Large intestine (tissue), 3 donors: ENCODE measurements around the gene DENND2D. TPM values are rescaled to one million over a fixed set of nuclear protein-coding genes. Genes with fewer than 3 reads are reported as not detected.

Experiments used
- DNase-seq, 2 donors: peaks; one replicate each; pipeline versions ENCODE4 v3.0.0 to v3.0.0-alpha.2; 2013
- H3K27ac ChIP-seq: one replicate; pipeline ENCODE4 v1.5.1; 2013; ENCODE audit warnings: low read length
- H3K27me3 ChIP-seq: 2 replicates; pipeline ENCODE4 v1.6.1; 2013; ENCODE audit warnings: low read length; ENCODE audit not compliant: control insufficient read depth, insufficient read depth
- H3K36me3 ChIP-seq: 2 replicates; pipeline ENCODE4 v1.6.1; 2013; ENCODE audit warnings: low read length; ENCODE audit not compliant: control insufficient read depth, insufficient read depth
- H3K4me1 ChIP-seq: one replicate; pipeline ENCODE4 v1.6.1; 2013; ENCODE audit warnings: low read length; ENCODE audit not compliant: control insufficient read depth, insufficient read depth
- H3K4me3 ChIP-seq: one replicate; pipeline ENCODE4 v1.5.1; 2013; ENCODE audit warnings: low read length
- H3K9me3 ChIP-seq: one replicate; pipeline ENCODE4 v1.6.1; 2013; ENCODE audit warnings: mild to moderate bottlenecking, low read depth, low read length, moderate library complexity; ENCODE audit not compliant: control insufficient read depth
- WGBS: methylation state at CpG from one replicate; pipeline ENCODE4 v1.1.5; 2013; ENCODE audit warnings: low lambda C conversion rate; ENCODE audit not compliant: insufficient coverage; 5-methylcytosine and 5-hydroxymethylcytosine counted together
- polyA plus RNA-seq: library from polyadenylated mRNA; unstranded; fragments of 120-200 nt; gene quantifications from one replicate; pipeline ENCODE4 v1.2.1, GENCODE V29; 2013

Gene DENND2D
- polyA plus RNA-seq, 1 donor: 40.0 TPM

DNA sequence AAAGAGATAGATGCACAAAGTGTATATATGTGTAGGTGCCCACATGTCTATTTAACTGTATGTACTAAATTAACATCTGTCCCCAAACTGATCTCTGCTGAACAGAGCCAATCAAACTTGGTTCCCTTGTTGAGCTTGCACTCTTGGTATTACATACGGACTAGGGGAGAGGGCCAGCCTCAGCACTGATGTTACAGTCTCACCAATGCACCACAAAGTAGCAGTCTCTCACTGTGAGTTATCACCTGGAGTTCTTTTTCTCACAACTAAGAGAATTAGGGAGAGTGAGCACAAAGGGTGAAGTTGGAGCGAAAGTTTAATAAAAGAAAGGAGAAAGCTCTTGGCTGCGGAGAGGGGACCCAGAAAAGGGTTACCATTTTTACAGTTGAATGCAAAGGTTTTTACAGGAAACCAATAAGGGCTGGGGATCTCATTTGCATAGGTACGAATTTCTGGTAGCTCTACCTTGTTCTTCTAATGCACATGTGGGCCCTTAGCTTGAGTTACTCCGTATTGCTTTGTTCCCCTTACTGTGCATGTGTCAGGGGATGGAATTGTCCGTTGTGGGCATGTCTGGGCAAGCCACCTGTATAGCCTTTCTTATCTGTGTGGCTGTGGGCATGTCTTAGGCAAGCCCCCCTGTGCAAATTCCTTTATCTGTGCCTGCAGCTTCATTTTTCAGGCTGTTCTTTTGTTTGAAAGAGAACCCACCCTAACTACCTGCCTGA lies 13.8 kb upstream of the DENND2D start:
- Histone ChIP-seq H3K4me3 (no peak overlapping the region), H3K4me1 (peaks cover 18% of the 10 kb centered on the region), H3K27ac (no peak overlapping the region), H3K9me3 (no peaks in the 10 kb centered on the region), H3K27me3 (no peaks in the 10 kb centered on the region), H3K36me3 (no peaks in the 10 kb centered on the region)
- WGBS: 100% methylated on average over 1 of the region's 6 CpGs
- no peak for DNase-seq

DNA sequence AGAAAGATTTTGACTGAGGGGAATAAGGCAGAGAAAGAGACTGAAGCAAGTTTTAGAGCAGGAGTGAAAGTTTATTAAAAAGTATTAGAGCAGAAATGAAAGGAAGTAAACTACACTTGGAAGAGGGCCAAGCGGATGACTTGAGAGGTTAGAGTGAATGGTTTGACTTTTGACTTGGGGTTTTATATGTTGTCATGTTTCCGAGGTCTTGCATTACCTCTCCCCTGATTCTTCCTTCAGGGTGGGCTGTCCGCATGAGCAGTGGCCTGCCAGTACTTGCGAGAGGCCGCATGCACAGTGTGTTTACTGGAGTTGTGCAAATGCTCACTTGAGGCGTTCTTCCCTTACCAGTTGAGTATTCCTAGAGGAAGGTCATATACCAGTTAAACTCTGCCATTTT lies 13.0 kb upstream of the DENND2D start:
- H3K4me1 ChIP-seq: peaks cover 18% of the 10 kb centered on the region
- WGBS: no CpG with 5 or more reads among the region's 6 CpGs
- H3K36me3 ChIP-seq: no peaks in the 10 kb centered on the region
- H3K4me3 ChIP-seq: no peak overlapping the region
- no peaks in the 10 kb centered on the region for H3K27me3 ChIP-seq
- no peak for DNase-seq
- H3K9me3 ChIP-seq: no peaks in the 10 kb centered on the region
- no peak overlapping the region for H3K27ac ChIP-seq

DNA sequence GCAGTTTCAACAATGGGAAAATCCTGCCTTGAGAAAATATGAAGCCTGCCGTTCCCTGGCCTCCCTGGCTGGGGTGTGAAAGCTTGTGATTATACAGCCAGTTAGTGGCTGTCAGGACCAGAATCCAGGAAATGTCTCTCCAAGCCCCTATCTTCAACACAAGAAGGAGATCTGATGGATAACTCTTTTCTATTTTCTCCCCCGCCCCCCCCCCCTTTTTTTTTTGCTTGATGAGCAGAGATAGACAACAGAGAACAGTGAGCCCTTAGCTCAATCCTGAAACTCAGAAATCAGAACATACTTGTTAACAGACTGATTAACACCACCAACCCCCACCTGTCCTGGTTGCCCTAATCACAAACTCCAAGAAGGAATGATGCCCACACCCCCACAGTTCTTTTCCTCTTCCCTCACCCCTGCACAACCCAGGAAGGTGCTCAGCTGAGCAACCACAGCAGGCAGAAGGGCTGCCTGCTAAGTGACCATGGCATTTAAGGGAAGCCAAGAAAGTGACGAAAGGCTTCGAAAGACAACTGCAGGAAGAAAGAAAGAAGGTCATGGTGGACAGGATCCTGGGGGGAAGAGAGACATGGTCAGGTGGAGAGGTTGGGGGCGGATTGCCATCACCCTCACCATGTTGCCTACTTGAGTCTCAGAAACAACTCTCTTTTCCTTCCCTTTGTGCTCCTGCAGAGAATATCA lies 12.3 kb upstream of the DENND2D start:
- Histone ChIP-seq H3K4me3 (no peak overlapping the region), H3K27me3 (no peaks in the 10 kb centered on the region), H3K27ac (peak overlapping the region; percentile 59), H3K36me3 (no peaks in the 10 kb centered on the region), H3K9me3 (no peaks in the 10 kb centered on the region), H3K4me1 (peaks cover 18% of the 10 kb centered on the region)
- 100% methylated on average over 1 of the region's 5 CpGs for whole genome bisulfite sequencing
- DNase-seq: no peak

DNA sequence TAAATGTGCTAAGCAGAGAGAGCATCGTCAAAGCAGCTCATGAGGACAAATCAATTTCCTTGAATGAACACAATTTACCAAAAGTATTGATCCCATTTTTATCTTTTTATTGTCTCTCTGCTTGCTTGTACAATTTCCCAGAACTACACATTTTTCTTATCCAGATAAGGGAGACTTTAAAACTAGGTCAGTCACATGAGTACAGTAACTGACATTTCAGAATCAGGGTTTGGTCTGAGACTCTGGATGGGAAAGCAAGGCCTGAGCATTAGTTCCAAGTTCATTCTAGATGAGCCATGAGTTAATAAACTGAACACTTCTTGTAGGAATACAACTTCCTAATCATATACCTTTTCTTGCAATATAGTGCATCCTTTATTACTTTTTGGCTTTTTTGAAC lies 11.5 kb upstream of the DENND2D start:
- WGBS: 100% methylated on average over 1 of the region's 1 CpG
- H3K27ac ChIP-seq: peak overlapping the region; percentile 59
- peak in 1 of 2 donors; percentile 69 for DNase-seq
- H3K36me3 ChIP-seq: no peaks in the 10 kb centered on the region
- no peaks in the 10 kb centered on the region for H3K9me3 ChIP-seq
- H3K4me3 ChIP-seq: no peak overlapping the region
- H3K27me3 ChIP-seq: no peaks in the 10 kb centered on the region
- H3K4me1 ChIP-seq: peaks cover 18% of the 10 kb centered on the region

DNA sequence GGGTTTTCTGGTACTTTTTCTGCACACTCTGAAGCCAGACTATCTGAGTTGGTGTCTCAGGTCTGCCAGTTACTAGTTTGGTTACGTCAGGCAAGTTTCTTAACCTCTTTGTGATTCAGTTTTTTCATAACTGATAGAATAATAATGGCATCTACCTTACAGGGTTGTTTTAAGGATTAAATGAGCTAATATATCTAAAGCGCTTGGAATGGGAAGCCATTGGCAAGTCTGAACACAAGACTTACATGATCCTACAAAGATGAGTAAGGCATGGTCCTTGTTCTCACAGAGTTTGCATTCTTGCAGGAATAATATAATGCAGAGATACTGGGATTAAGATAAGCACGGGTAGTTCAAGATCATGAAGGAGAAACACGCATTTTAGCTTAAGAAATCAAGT lies 9.2 kb upstream of the DENND2D start:
- WGBS: 77% methylated on average over 3 of the region's 4 CpGs
- no peaks in the 10 kb centered on the region for H3K9me3 ChIP-seq
- no peak overlapping the region for H3K4me3 ChIP-seq
- H3K27ac ChIP-seq: no peak overlapping the region
- peaks cover 2% of the 10 kb centered on the region for H3K27me3 ChIP-seq
- peaks cover 18% of the 10 kb centered on the region for H3K4me1 ChIP-seq
- DNase-seq: no peak
- no peaks in the 10 kb centered on the region for H3K36me3 ChIP-seq

DNA sequence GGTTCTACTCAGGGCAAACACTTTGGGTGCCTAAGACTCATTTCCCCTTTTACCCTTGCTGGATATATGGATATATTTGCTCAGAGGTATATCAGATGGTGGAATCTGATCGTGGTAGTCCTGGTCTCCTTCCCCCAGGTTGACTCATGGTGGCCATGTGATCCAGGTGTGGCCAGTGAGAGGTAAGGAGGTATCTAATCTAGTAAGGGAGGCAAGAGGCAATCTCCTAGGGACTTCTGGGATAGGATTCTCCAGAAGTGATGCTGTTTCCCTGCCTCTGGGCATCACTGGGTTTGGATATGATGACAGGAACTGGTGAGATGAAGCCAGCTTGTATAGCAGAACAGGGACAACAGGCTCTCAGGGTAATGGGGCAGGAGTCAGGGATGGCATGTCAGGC lies 8.5 kb upstream of the DENND2D start:
- no peak overlapping the region for H3K4me3 ChIP-seq
- DNase-seq: no peak
- no CpG with 5 or more reads among the region's 1 CpG for WGBS
- peaks cover 4% of the 10 kb centered on the region for H3K27me3 ChIP-seq
- peaks cover 20% of the 10 kb centered on the region for H3K4me1 ChIP-seq
- H3K9me3 ChIP-seq: no peaks in the 10 kb centered on the region
- no peak overlapping the region for H3K27ac ChIP-seq
- no peaks in the 10 kb centered on the region for H3K36me3 ChIP-seq

DNA sequence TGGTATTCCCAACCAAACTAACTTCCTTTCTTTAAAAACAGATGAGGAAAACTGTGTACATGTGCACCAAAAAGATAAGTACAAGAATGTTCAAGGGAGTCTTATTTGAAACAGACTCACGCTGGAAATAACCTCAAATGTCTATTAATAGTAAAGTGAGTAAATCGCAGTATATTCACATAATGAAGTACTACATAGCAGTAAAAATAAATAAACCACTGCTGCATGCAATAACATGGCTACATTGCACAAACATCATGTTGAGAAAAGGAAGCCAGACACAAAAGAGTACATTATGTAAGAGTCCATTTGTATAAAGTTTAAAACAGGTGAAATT lies 5.2 kb upstream of the DENND2D start:
- peaks cover 4% of the 10 kb centered on the region for H3K27me3 ChIP-seq
- no peak overlapping the region for H3K27ac ChIP-seq
- H3K4me1 ChIP-seq: peaks cover 37% of the 10 kb centered on the region
- no peaks in the 10 kb centered on the region for H3K36me3 ChIP-seq
- H3K4me3 ChIP-seq: no peak overlapping the region
- DNase-seq: no peak
- no CpG with 5 or more reads among the region's 2 CpGs for WGBS
- no peaks in the 10 kb centered on the region for H3K9me3 ChIP-seq

DNA sequence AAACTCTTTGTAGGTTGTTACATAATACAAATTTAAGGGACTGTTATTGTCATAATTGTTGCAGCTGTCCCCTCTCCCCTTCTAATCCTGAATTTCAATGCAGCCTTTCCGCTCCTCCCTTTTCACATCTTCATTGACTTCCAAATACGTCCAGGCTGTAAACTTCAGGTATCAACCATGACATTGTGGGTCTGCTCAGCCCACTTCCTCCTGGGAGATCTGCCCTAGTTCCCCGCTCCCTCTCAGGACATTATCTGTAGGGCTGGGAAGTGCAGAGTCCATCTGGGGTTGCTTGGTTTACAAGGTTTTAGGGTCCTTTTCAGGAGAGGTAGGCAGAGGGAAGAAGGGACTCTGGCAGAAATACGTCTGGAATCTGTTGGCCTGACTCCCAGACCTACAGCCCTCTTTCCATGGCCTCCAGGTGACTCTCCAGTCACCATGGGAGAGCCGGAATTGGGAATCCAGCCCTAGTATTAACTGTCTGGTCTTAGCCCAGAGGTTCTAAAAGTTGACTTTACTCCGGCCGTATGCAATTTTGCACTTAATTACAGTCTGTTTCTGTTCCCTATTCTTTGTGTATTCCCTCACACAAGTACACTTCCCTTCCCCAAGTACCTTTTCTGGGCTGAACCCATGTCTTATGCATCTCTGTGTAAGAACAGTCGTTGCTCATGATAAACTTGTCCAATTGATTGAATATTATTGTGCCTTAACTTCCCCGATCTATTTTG lies 4.7 kb upstream of the DENND2D start:
- peak in 1 of 2 donors; percentile 75 for DNase-seq
- Histone ChIP-seq H3K4me3 (no peak overlapping the region), H3K27ac (peak overlapping the region; percentile 86), H3K9me3 (no peaks in the 10 kb centered on the region), H3K27me3 (peaks cover 4% of the 10 kb centered on the region), H3K4me1 (peaks cover 42% of the 10 kb centered on the region), H3K36me3 (no peaks in the 10 kb centered on the region)
- no CpG with 5 or more reads among the region's 9 CpGs for WGBS

DNA sequence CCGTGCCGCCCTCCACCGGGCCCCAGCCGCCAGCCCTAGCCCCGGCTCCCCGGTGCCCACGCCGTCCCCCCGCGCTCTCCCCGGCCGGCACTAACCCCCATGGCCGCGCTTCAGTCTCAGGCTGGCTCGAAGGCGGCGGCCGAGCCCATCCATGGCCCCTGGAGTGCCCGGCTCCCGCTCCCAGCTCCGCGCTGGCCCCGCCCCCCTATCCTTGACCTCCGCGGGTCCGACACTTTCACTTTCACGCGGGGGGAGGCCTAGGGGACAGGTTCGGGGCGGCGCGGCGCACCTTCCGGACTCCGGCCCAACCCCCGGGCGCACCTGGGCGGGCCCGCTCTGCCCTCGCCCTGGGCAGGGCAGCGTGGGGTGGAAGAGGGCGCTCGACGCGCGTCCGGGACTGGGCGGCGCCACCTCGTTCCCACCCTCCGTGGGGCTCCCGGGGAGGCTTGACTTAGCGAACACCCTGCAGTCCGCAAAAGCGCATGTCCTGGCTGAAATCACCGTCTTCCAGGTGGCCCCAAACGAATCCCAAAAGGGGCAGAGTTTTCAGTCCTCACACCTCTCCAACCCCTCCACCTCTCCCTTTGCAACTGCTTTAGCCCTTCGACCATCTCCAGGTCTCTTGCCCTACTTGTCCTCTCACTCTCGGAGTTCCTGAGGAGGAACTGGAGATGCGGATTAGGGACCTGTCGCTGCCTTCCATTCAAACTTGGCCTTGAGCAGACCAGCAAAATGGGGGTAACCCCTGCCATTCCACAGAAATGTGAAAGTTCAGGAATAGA lies 3.9 kb upstream of the DENND2D start:
- peak overlapping the region; percentile 52 for H3K4me3 ChIP-seq
- peak overlapping the region; percentile 86 for H3K27ac ChIP-seq
- DNase-seq: peak; percentile 85 to 94
- peaks cover 42% of the 10 kb centered on the region for H3K4me1 ChIP-seq
- H3K27me3 ChIP-seq: peaks cover 4% of the 10 kb centered on the region
- peaks cover 4% of the 10 kb centered on the region for H3K36me3 ChIP-seq
- no CpG with 5 or more reads among the region's 61 CpGs for WGBS
- H3K9me3 ChIP-seq: no peaks in the 10 kb centered on the region

DNA sequence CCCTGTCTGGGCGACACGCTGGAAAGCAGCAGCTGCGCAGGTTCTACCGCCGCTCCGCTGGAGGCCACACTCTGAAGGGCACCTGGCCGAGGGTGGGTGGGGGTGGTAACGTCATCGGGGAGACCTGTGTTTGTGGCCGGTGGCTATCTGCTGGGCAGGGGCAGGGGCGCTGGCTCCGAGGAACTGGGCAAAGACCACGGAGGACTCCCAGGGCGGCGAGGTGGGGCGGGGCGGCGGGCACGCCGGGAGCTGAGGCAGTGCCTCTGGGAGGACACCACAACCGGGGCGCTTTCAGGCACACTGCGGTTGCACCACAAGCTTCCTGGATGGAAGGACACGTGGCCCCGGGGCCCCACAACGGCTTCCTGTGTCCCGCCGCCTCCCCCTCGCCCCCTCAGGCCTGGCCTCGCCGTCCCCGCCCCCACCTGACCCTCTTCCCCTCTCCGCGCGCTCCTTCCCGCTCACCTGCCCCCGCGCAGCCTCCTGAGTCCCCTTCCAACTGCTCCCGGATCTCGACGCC lies 3.3 kb upstream of the DENND2D start:
- H3K9me3 ChIP-seq: no peaks in the 10 kb centered on the region
- H3K27ac ChIP-seq: peak overlapping the region; percentile 86
- H3K27me3 ChIP-seq: peaks cover 4% of the 10 kb centered on the region
- peak overlapping the region; percentile 52 for H3K4me3 ChIP-seq
- DNase-seq: peak; percentile 84 to 94
- WGBS: no CpG with 5 or more reads among the region's 41 CpGs
- peaks cover 9% of the 10 kb centered on the region for H3K36me3 ChIP-seq
- peaks cover 42% of the 10 kb centered on the region for H3K4me1 ChIP-seq
